Anterior cingulate cortex (tissue), 58 donors: Measurements from ENCODE around the gene SNAPC4.

Experiments
- DNase-seq, 58 donors: peaks; one replicate each; lab custom pipeline; 2025; lab: John Stamatoyannopoulos, UW

Gene SNAPC4

GRCh38 chr9:136394312-136395019, 5.5 kb downstream of the SNAPC4 start:
- no peak for DNase-seq

GRCh38 chr9:136393531-136393930, 6.4 kb downstream of the SNAPC4 start:
- DNase-seq = no peak

GRCh38 chr9:136392538-136393449, 7.2 kb downstream of the SNAPC4 start:
- DNase-seq = peak in 1 of 58 donors; percentile 22

- no peak for DNase-seq
Observed at GRCh38 chr9:136391737-136392537, 8.0 kb downstream of the SNAPC4 start.

- peak in 1 of 58 donors; percentile 34 for DNase-seq
Observed at GRCh38 chr9:136389396-136389795, 10.6 kb downstream of the SNAPC4 start.

GRCh38 chr9:136387217-136387616, 12.8 kb downstream of the SNAPC4 start:
- no peak for DNase-seq

- DNase-seq = no peak
Observed at GRCh38 chr9:136386018-136386417, 14.0 kb downstream of the SNAPC4 start.

GRCh38 chr9:136385015-136385414, 15.0 kb downstream of the SNAPC4 start:
- DNase-seq = no peak

GRCh38 chr9:136383436-136383835, 16.5 kb downstream of the SNAPC4 start:
- DNase-seq = no peak

- DNase-seq = peak in 1 of 58 donors; percentile 46
Observed at GRCh38 chr9:136381966-136382513, 17.9 kb downstream of the SNAPC4 start.

- DNase-seq = peak in 12 of 58 donors; percentile 10 to 60 (median 34)
Observed at GRCh38 chr9:136381311-136381710, 18.7 kb downstream of the SNAPC4 start.

- no peak for DNase-seq
Observed at GRCh38 chr9:136380381-136380780, 19.6 kb downstream of the SNAPC4 start.

- no peak for DNase-seq
Observed at GRCh38 chr9:136379891-136380290, 20.1 kb downstream of the SNAPC4 start.

- no peak for DNase-seq
Observed at GRCh38 chr9:136379401-136379800, 20.6 kb downstream of the SNAPC4 start.

- DNase-seq = no peak
Observed at GRCh38 chr9:136379003-136379287, 21.0 kb downstream of the SNAPC4 start.

GRCh38 chr9:136378170-136379002, 21.6 kb downstream of the SNAPC4 start:
- DNase-seq = no peak

- no peak for DNase-seq
Observed at GRCh38 chr9:136377341-136378169, 22.4 kb downstream of the SNAPC4 start.

- no peak for DNase-seq
Observed at GRCh38 chr9:136376457-136376856, 23.5 kb downstream of the SNAPC4 start.

- no peak for DNase-seq
Observed at GRCh38 chr9:136375096-136375495, 24.9 kb downstream of the SNAPC4 start.
